Measurements from ENCODE around the gene IKBKG.

IKBKG gene

GRCh38 chrX:154534526-154535322, 12.7 kb upstream of the IKBKG start (continued):
- TF ChIP-seq INSM2 (tag by site-specific recombination; IDR thresholded peaks at IDR 0.05) (0 out of 2 replicates have a peak, but pooled peaks have one; percentile 44), ZNF202 (tag by site-specific recombination; IDR thresholded peaks at IDR 0.05; ENCODE audit: borderline replicate concordance) (no peak), ZNF394 (tag by site-specific recombination; IDR thresholded peaks at IDR 0.05; ENCODE audit: borderline replicate concordance) (peak; percentile 44; the same call in 1 of the 2 replicates), MYNN (tag by site-specific recombination; IDR thresholded peaks at IDR 0.05; ENCODE audit: borderline replicate concordance) (no peak), GLIS1 (tag by site-specific recombination; IDR thresholded peaks at IDR 0.05) (peak; percentile 65), ZNF175 (tag by site-specific recombination; IDR thresholded peaks at IDR 0.05) (no peak), ZEB2 (tag by site-specific recombination; IDR thresholded peaks at IDR 0.05) (peak; percentile 58), ZSCAN30 (tag by site-specific recombination; IDR thresholded peaks at IDR 0.05) (peak; percentile 96), ZNF24 (tag by site-specific recombination; IDR thresholded peaks at IDR 0.05) (peak; percentile 77; the same call in 1 of the 2 replicates), ZNF639 (tag by site-specific recombination; IDR thresholded peaks at IDR 0.05) (0 out of 2 replicates have a peak, but pooled peaks have one; percentile 65), ZNF571 (tag by site-specific recombination; IDR thresholded peaks at IDR 0.05) (no peak), KLF17 (tag by site-specific recombination; IDR thresholded peaks at IDR 0.05) (peak; percentile 95), ZFP37 (tag by site-specific recombination; IDR thresholded peaks at IDR 0.05) (peak; percentile 86), PATZ1 (tag by site-specific recombination; IDR thresholded peaks at IDR 0.05) (0 out of 2 replicates have a peak, but pooled peaks have one; percentile 23), HOXC10 (CRISPR knock-in tag; IDR thresholded peaks at IDR 0.05) (0 out of 2 replicates have a peak, but pooled peaks have one; percentile 79), KLF7 (tag by site-specific recombination; IDR thresholded peaks at IDR 0.05; ENCODE audit: borderline replicate concordance) (no peak), ZNF596 (tag by site-specific recombination; IDR thresholded peaks at IDR 0.05) (no peak), ZBTB8A (tag by site-specific recombination; IDR thresholded peaks at IDR 0.05) (0 out of 2 replicates have a peak, but pooled peaks have one; percentile 17), GFI1B (tag by site-specific recombination; IDR thresholded peaks at IDR 0.05) (0 out of 2 replicates have a peak, but pooled peaks have one; percentile 22), ZNF121 (tag by site-specific recombination; IDR thresholded peaks at IDR 0.05) (peak; percentile 75; the same call in 1 of the 2 replicates), WT1 (tag by site-specific recombination; IDR thresholded peaks at IDR 0.05) (0 out of 2 replicates have a peak, but pooled peaks have one; percentile 11), ZNF391 (tag by site-specific recombination; IDR thresholded peaks at IDR 0.05; ENCODE audit: borderline replicate concordance, low read depth) (peak; percentile 84; the same call in 1 of the 2 replicates), ZNF843 (tag by site-specific recombination; IDR thresholded peaks at IDR 0.05) (peak; percentile 56; the same call in 1 of the 2 replicates), ZIC2 (tag by site-specific recombination; IDR thresholded peaks at IDR 0.05) (peak; percentile 42; the same call in 1 of the 2 replicates), ZBTB20 (tag by site-specific recombination; IDR thresholded peaks at IDR 0.05) (peak; percentile 47), YY2 (tag by site-specific recombination; IDR thresholded peaks at IDR 0.05) (0 out of 2 replicates have a peak, but pooled peaks have one; percentile 37), ZNF2 (tag by site-specific recombination; IDR thresholded peaks at IDR 0.05) (peak; percentile 95), ZNF600 (tag by site-specific recombination; IDR thresholded peaks at IDR 0.05) (0 out of 2 replicates have a peak, but pooled peaks have one; percentile 33), HIC1 (tag by site-specific recombination; IDR thresholded peaks at IDR 0.05) (peak; percentile 58), ZNF654 (tag by site-specific recombination; IDR thresholded peaks at IDR 0.05; ENCODE audit: low read depth) (peak; percentile 100)
